ENCODE results near the gene KLF4.

Gene KLF4

DNA sequence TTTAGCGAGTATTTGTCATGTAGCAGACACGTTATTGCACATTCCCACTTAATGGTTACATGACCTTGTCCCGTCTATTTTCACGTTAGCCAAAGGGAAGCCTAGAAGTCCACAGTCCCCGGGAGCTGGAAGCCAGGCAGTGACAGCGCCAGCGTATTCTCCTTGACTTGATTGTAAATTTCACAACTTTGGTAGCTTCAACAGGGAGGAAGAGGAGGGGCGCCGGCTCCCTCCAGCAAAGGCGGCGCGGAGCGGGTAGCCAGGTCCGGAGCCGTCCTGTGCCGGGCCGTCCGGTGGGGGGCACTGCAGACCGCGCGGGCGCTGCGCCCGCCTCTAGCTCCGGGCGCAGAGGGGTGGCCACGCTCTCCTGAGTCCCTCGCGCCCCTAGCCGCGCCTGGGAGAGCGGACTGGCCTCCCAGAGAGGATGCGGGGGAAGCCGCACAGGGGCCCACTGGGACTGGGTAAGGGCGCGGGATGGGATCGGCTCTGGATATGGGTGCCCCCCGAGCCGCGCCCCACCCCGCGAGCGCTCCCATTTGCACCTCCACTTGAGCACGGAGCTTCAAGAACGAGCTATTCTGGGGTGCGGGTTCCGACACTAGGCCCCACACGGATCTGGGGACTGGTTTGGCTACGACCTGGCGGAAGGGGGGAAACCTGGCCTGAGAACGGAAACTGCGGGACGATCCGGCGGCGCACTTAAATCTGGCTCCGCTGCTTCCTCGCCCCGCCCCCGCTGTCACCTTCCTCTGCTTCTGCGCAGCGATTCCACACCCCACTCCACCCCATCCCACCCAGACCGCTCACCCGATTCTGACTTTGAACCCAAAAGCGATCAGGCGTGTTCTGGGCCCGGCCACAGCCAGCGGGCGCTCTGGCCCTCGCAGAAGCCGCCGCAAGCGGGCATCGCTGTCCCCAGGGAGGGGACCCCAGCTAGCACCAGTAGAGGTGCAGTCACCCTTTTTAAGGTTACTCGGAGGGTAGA lies 23.8 kb downstream of the KLF4 start:
- ATAC-seq (ENCODE audit: low read depth) = peak; percentile 96
- DNase-seq (ENCODE audit: low spot score) = no peak
- Histone ChIP-seq H3K9me3 (ENCODE audit: severe bottlenecking) (no peaks in the 10 kb centered on the region), H3K36me3 (ENCODE audit: low read depth) (no peaks in the 10 kb centered on the region), H3K27me3 (ENCODE audit: insufficient read depth, poor library complexity, severe bottlenecking) (no peaks in the 10 kb centered on the region), H3K27ac (ENCODE audit: poor library complexity, severe bottlenecking) (no peak overlapping the region), H3K4me1 (ENCODE audit: insufficient read depth, poor library complexity, severe bottlenecking) (no peaks in the 10 kb centered on the region), H3K4me3 (ENCODE audit: severe bottlenecking) (peak overlapping the region; percentile 33)
- TF ChIP-seq CTCF (IDR thresholded peaks at IDR 0.05; ENCODE audit: poor library complexity, severe bottlenecking) = peak; percentile 89

- Histone ChIP-seq H3K27me3 (ENCODE audit: insufficient read depth, poor library complexity, severe bottlenecking) (no peaks in the 10 kb centered on the region), H3K9me3 (ENCODE audit: severe bottlenecking) (no peaks in the 10 kb centered on the region), H3K4me1 (ENCODE audit: insufficient read depth, poor library complexity, severe bottlenecking) (no peaks in the 10 kb centered on the region), H3K4me3 (ENCODE audit: severe bottlenecking) (no peak overlapping the region), H3K36me3 (ENCODE audit: low read depth) (no peaks in the 10 kb centered on the region), H3K27ac (ENCODE audit: poor library complexity, severe bottlenecking) (no peak overlapping the region)
- ATAC-seq (ENCODE audit: low read depth) (no peak), DNase-seq (ENCODE audit: low spot score) (no peak)
- TF ChIP-seq CTCF (IDR thresholded peaks at IDR 0.05; ENCODE audit: poor library complexity, severe bottlenecking) = no peak
Measured at GRCh38 chr9:107464516-107464915, 25.1 kb downstream of the KLF4 start.

DNA sequence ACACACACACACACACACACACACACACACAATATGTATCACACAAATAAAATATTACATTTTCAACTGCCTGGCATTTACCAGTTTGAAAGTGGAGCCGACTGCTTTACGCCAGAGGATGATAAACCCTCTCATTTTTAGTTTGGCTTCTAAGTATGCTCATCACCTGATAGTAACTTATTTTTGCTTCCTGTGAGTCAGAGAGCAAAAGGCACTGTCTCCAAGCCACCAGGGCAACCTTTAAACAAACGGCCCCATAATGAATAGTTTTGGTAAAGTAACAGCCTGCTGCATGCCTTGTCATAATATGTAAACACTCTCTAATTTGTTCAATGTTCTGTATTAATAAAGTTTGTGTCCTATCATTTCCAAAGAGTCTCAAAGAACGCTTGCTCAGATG lies 26.9 kb downstream of the KLF4 start:
- H3K9me3 ChIP-seq (ENCODE audit: severe bottlenecking) = no peaks in the 10 kb centered on the region
- DNase-seq (ENCODE audit: low spot score) (no peak), ATAC-seq (ENCODE audit: low read depth) (no peak)
- no peak overlapping the region for H3K4me3 ChIP-seq (ENCODE audit: severe bottlenecking)
- TF ChIP-seq CTCF (IDR thresholded peaks at IDR 0.05; ENCODE audit: poor library complexity, severe bottlenecking) = no peak
- H3K36me3 ChIP-seq (ENCODE audit: low read depth) = no peaks in the 10 kb centered on the region
- H3K27ac ChIP-seq (ENCODE audit: poor library complexity, severe bottlenecking) = no peak overlapping the region
- no peaks in the 10 kb centered on the region for H3K4me1 ChIP-seq (ENCODE audit: insufficient read depth, poor library complexity, severe bottlenecking)
- H3K27me3 ChIP-seq (ENCODE audit: insufficient read depth, poor library complexity, severe bottlenecking) = no peaks in the 10 kb centered on the region

- ATAC-seq (ENCODE audit: low read depth) = no peak
- Histone ChIP-seq H3K4me1 (ENCODE audit: insufficient read depth, poor library complexity, severe bottlenecking) (no peaks in the 10 kb centered on the region), H3K36me3 (ENCODE audit: low read depth) (no peaks in the 10 kb centered on the region), H3K9me3 (ENCODE audit: severe bottlenecking) (no peaks in the 10 kb centered on the region), H3K27me3 (ENCODE audit: insufficient read depth, poor library complexity, severe bottlenecking) (no peaks in the 10 kb centered on the region), H3K4me3 (ENCODE audit: severe bottlenecking) (no peak overlapping the region), H3K27ac (ENCODE audit: poor library complexity, severe bottlenecking) (no peak overlapping the region)
- TF ChIP-seq CTCF (IDR thresholded peaks at IDR 0.05; ENCODE audit: poor library complexity, severe bottlenecking) = no peak
- DNase-seq (ENCODE audit: low spot score) = no peak
Measured at GRCh38 chr9:107460153-107461023, 29.2 kb downstream of the KLF4 start.
